Measurements from ENCODE around the gene MOCS1.

MOCS1 gene

GRCh38 chr6:39901116-39901655 is 33.1 kb downstream of the MOCS1 start:
- no peak for DNase-seq

- no peak for DNase-seq
Measured at GRCh38 chr6:39899554-39900295, 34.5 kb downstream of the MOCS1 start.

GRCh38 chr6:39898625-39899024 is 35.6 kb downstream of the MOCS1 start:
- no peak for DNase-seq

- DNase-seq = no peak
Measured at GRCh38 chr6:39897698-39898097, 36.6 kb downstream of the MOCS1 start.

GRCh38 chr6:39896701-39897100 is 37.6 kb downstream of the MOCS1 start:
- no peak for DNase-seq

- no peak for DNase-seq
Measured at GRCh38 chr6:39893286-39893685, 41.0 kb downstream of the MOCS1 start.

- peak in 1 of 2 experiments; percentile 18 for DNase-seq
Measured at GRCh38 chr6:39892490-39893129, 41.7 kb downstream of the MOCS1 start.

- DNase-seq = no peak
Measured at GRCh38 chr6:39891976-39892375, 42.3 kb downstream of the MOCS1 start.

- DNase-seq = no peak
Measured at GRCh38 chr6:39891353-39891752, 42.9 kb downstream of the MOCS1 start.

- no peak for DNase-seq
Measured at GRCh38 chr6:39889229-39889628, 45.0 kb downstream of the MOCS1 start.

GRCh38 chr6:39887692-39888450 is 46.4 kb downstream of the MOCS1 start:
- no peak for DNase-seq

GRCh38 chr6:39886871-39887270 is 47.4 kb downstream of the MOCS1 start:
- no peak for DNase-seq

GRCh38 chr6:39885691-39886090 is 48.6 kb downstream of the MOCS1 start:
- no peak for DNase-seq

GRCh38 chr6:39884696-39885095 is 49.6 kb downstream of the MOCS1 start:
- DNase-seq = no peak

GRCh38 chr6:39882531-39882899 is 51.7 kb downstream of the MOCS1 start:
- DNase-seq = no peak

GRCh38 chr6:39881851-39882530 is 52.3 kb downstream of the MOCS1 start:
- no peak for DNase-seq

GRCh38 chr6:39880594-39880993 is 53.7 kb downstream of the MOCS1 start:
- no peak for DNase-seq

GRCh38 chr6:39879535-39879934 is 54.7 kb downstream of the MOCS1 start:
- no peak for DNase-seq

- no peak for DNase-seq
Measured at GRCh38 chr6:39876826-39877225, 57.4 kb downstream of the MOCS1 start.

- DNase-seq = no peak
Measured at GRCh38 chr6:39876111-39876510, 58.2 kb downstream of the MOCS1 start.

GRCh38 chr6:39873439-39873838 is 60.8 kb downstream of the MOCS1 start:
- DNase-seq = no peak

- no peak for DNase-seq
Measured at GRCh38 chr6:39870950-39871349, 63.3 kb downstream of the MOCS1 start.

GRCh38 chr6:39867592-39867991 is 66.7 kb downstream of the MOCS1 start:
- no peak for DNase-seq

Measured in SHP77 (cell line).